NCI-H774 (cell line): ENCODE results near the gene CES1.
"Not testable (repeated sequence)": the region's sequence is repeated elsewhere in the genome, so short reads cannot be mapped to it uniquely, and the experiment has no call there.

ENCODE experiments used
- DNase-seq: peaks from one replicate; lab custom pipeline; 2025; lab: John Stamatoyannopoulos, UW

The CES1 gene

GRCh38 chr16:55830658-55831294 lies 2.1 kb downstream of the CES1 start:
- DNase-seq: no peak

GRCh38 chr16:55829232-55829631 lies 3.7 kb downstream of the CES1 start:
- DNase-seq: not testable (repeated sequence)

- DNase-seq: no peak
Measured at GRCh38 chr16:55828680-55829079, 4.2 kb downstream of the CES1 start.

GRCh38 chr16:55825115-55825728 lies 7.7 kb downstream of the CES1 start:
- no peak for DNase-seq

GRCh38 chr16:55824473-55825000 lies 8.4 kb downstream of the CES1 start:
- DNase-seq: no peak

GRCh38 chr16:55822280-55822810 lies 10.6 kb downstream of the CES1 start:
- DNase-seq: no peak

- DNase-seq: no peak
Measured at GRCh38 chr16:55821210-55821609, 11.7 kb downstream of the CES1 start.

GRCh38 chr16:55820615-55821014 lies 12.3 kb downstream of the CES1 start:
- no peak for DNase-seq

- DNase-seq: no peak
Measured at GRCh38 chr16:55817236-55817912, 15.5 kb downstream of the CES1 start.

GRCh38 chr16:55816222-55816621 lies 16.7 kb downstream of the CES1 start:
- DNase-seq: not testable (repeated sequence)

- no peak for DNase-seq
Measured at GRCh38 chr16:55815320-55815719, 17.6 kb downstream of the CES1 start.

- DNase-seq: not testable (repeated sequence)
Measured at GRCh38 chr16:55814174-55814573, 18.7 kb downstream of the CES1 start.

- not testable (repeated sequence) for DNase-seq
Measured at GRCh38 chr16:55813730-55814129, 19.2 kb downstream of the CES1 start.

GRCh38 chr16:55812951-55813350 lies 19.9 kb downstream of the CES1 start:
- no peak for DNase-seq

GRCh38 chr16:55811811-55812210 lies 21.1 kb downstream of the CES1 start:
- no peak for DNase-seq

- no peak for DNase-seq
Measured at GRCh38 chr16:55810451-55810961, 22.4 kb downstream of the CES1 start.

- DNase-seq: no peak
Measured at GRCh38 chr16:55809851-55810250, 23.0 kb downstream of the CES1 start.

GRCh38 chr16:55809386-55809785 lies 23.5 kb downstream of the CES1 start:
- no peak for DNase-seq

GRCh38 chr16:55808286-55808685 lies 24.6 kb downstream of the CES1 start:
- DNase-seq: not testable (repeated sequence)

GRCh38 chr16:55805104-55805503 lies 27.8 kb downstream of the CES1 start:
- DNase-seq: not testable (repeated sequence)

- not testable (repeated sequence) for DNase-seq
Measured at GRCh38 chr16:55803681-55804080, 29.2 kb downstream of the CES1 start.

- not testable (repeated sequence) for DNase-seq
Measured at GRCh38 chr16:55792934-55793374, 39.9 kb downstream of the CES1 start.
